Common myeloid progenitor, CD34-positive (primary cell): ENCODE measurements around the gene RNF20.
"Not testable (repeated sequence)": the region's sequence is repeated elsewhere in the genome, so short reads cannot be mapped to it uniquely, and the experiment has no call there.

Experiments
- CTCF ChIA-PET: fragments of 350-600 bp; sonication (Branson Sonifier 250); formaldehyde crosslinking; loops from one replicate; lab custom pipeline; 2021; ENCODE audit warnings: antibody characterized with exemption; lab: Charles Lee
- POLR2A ChIA-PET: fragments of 350-600 bp; sonication (Branson Sonifier 250); formaldehyde crosslinking; loops from one replicate; lab custom pipeline; 2021; ENCODE audit warnings: antibody characterized with exemption; lab: Charles Lee
- DNase-seq, 3 donors: peaks; one replicate each; pipeline versions ENCODE4 v3.0.0 to v3.0.0-alpha.2; 2013
- H3K27ac ChIP-seq, 2 experiments: 1 replicate in 1 of 2; 2 replicates in 1 of 2; pipeline ENCODE4 v1.7.0; 2013; ENCODE audit warnings: inconsistent platforms in 2 of 2, low read length in 2 of 2, mild to moderate bottlenecking in 2 of 2, low read depth in 1 of 2, moderate library complexity in 1 of 2; ENCODE audit not compliant: severe bottlenecking in 2 of 2, insufficient read depth in 1 of 2, poor library complexity in 1 of 2
- H3K27me3 ChIP-seq, 5 experiments: replicated peaks in 2 of 5; 1 replicate in 3 of 5; 2 replicates in 2 of 5; pipeline versions ENCODE4 v1.6.1 to v1.7.0; 2013; ENCODE audit warnings: low read length in 4 of 5, mild to moderate bottlenecking in 2 of 5, moderate library complexity in 2 of 5, inconsistent platforms in 1 of 5; ENCODE audit not compliant: insufficient read depth in 5 of 5, control insufficient read depth in 4 of 5
- H3K36me3 ChIP-seq, 4 experiments: 1 replicate in 2 of 4; 2 replicates in 2 of 4; pipeline versions ENCODE4 v1.6.1 to v1.7.0; 2013; ENCODE audit warnings: low read length in 3 of 4, control low read depth in 1 of 4, mild to moderate bottlenecking in 1 of 4; ENCODE audit not compliant: control insufficient read depth in 4 of 4, insufficient read depth in 4 of 4
- H3K4me1 ChIP-seq, 4 experiments: 1 replicate in 3 of 4; 2 replicates in 1 of 4; pipeline versions ENCODE4 v1.6.1 to v1.7.1; 2013; ENCODE audit warnings: low read length in 3 of 4, mild to moderate bottlenecking in 3 of 4, control low read depth in 1 of 4, inconsistent platforms in 1 of 4, moderate library complexity in 1 of 4; ENCODE audit not compliant: control insufficient read depth in 4 of 4, insufficient read depth in 4 of 4; ENCODE audit errors: control extremely low read depth in 1 of 4
- H3K4me3 ChIP-seq, 7 experiments: 1 replicate in 4 of 7; 2 replicates in 3 of 7; pipeline versions ENCODE4 v1.5.1 to v1.7.0; 2013; ENCODE audit warnings: mild to moderate bottlenecking in 7 of 7, low read length in 6 of 7, moderate library complexity in 6 of 7, inconsistent platforms in 2 of 7, low read depth in 2 of 7, control low read depth in 1 of 7; ENCODE audit not compliant: insufficient read depth in 4 of 7, control insufficient read depth in 1 of 7; ENCODE audit errors: extremely low read depth in 1 of 7
- H3K9me3 ChIP-seq, 5 experiments: 1 replicate in 4 of 5; 2 replicates in 1 of 5; pipeline versions ENCODE4 v1.6.1 to v1.7.1; 2013; ENCODE audit warnings: low read length in 4 of 5, mild to moderate bottlenecking in 2 of 5, inconsistent platforms in 1 of 5, low read depth in 1 of 5, moderate library complexity in 1 of 5; ENCODE audit not compliant: control insufficient read depth in 4 of 5, insufficient read depth in 2 of 5; ENCODE audit errors: control extremely low read depth in 1 of 5
- WGBS: methylation state at CpG from one replicate; pipeline ENCODE4 v1.1.5; 2013; ENCODE audit not compliant: insufficient coverage; 5-methylcytosine and 5-hydroxymethylcytosine counted together

The RNF20 gene

GRCh38 chr9:101582553-101582952, 48.9 kb downstream of the RNF20 start:
- no peak for DNase-seq
- no peaks in the 10 kb centered on the region for H3K36me3 ChIP-seq
- no peak overlapping the region for H3K27ac ChIP-seq
- no CpG with 5 or more reads among the region's 1 CpG for WGBS
- H3K27me3 ChIP-seq, result no peaks in the 10 kb centered on the region
- CTCF ChIA-PET, result no interaction called here
- H3K4me1 ChIP-seq, result no peaks in the 10 kb centered on the region
- H3K9me3 ChIP-seq, result no peaks in the 10 kb centered on the region
- H3K4me3 ChIP-seq, result no peak overlapping the region
- POLR2A ChIA-PET, result no interaction called here

- Histone ChIP-seq H3K4me1 (no peaks in the 10 kb centered on the region), H3K4me3 (no peak overlapping the region), H3K9me3 (no peaks in the 10 kb centered on the region), H3K27ac (no peak overlapping the region), H3K27me3 (no peaks in the 10 kb centered on the region), H3K36me3 (no peaks in the 10 kb centered on the region)
- DNase-seq, result peak in 1 of 3 donors; percentile 5
- ChIA-PET CTCF (no interaction called here), POLR2A (no interaction called here)
- WGBS, result 77% methylated on average over 3 of the region's 3 CpGs
Observed at GRCh38 chr9:101585740-101586139, 52.1 kb downstream of the RNF20 start.

GRCh38 chr9:101586651-101587050, 53.0 kb downstream of the RNF20 start:
- no peaks in the 10 kb centered on the region for H3K9me3 ChIP-seq
- H3K27ac ChIP-seq, result no peak overlapping the region
- 81% methylated on average over 4 of the region's 5 CpGs for WGBS
- no peaks in the 10 kb centered on the region for H3K36me3 ChIP-seq
- H3K27me3 ChIP-seq, result no peaks in the 10 kb centered on the region
- no peak for DNase-seq
- no peaks in the 10 kb centered on the region for H3K4me1 ChIP-seq
- CTCF ChIA-PET, result interaction anchor here (0.6 kb wide), 1 partner anchor 992 kb away, joined by 3 read pairs; no protein-coding TSS in a partner anchor
- no peak overlapping the region for H3K4me3 ChIP-seq
- POLR2A ChIA-PET, result no interaction called here

GRCh38 chr9:101587332-101588043, 53.8 kb downstream of the RNF20 start:
- Histone ChIP-seq H3K27ac (no peak overlapping the region), H3K4me3 (no peak overlapping the region), H3K36me3 (no peaks in the 10 kb centered on the region), H3K4me1 (no peaks in the 10 kb centered on the region), H3K9me3 (no peaks in the 10 kb centered on the region), H3K27me3 (no peaks in the 10 kb centered on the region)
- 90% methylated on average over 2 of the region's 4 CpGs for WGBS
- POLR2A ChIA-PET, result no interaction called here
- no peak for DNase-seq
- CTCF ChIA-PET, result interaction anchor here (0.7 kb wide), 1 partner anchor 36 kb away, joined by 3 read pairs; no protein-coding TSS in a partner anchor

- DNase-seq, H3K9me3 ChIP-seq, H3K4me3 ChIP-seq, CTCF ChIA-PET, H3K27me3 ChIP-seq, H3K4me1 ChIP-seq, H3K27ac ChIP-seq, H3K36me3 ChIP-seq, POLR2A ChIA-PET: not testable (repeated sequence)
- 100% methylated on average over 2 of the region's 6 CpGs for WGBS
Observed at GRCh38 chr9:101590074-101590473, 56.4 kb downstream of the RNF20 start.

- WGBS, result 96% methylated on average over 3 of the region's 3 CpGs
- no peak overlapping the region for H3K27ac ChIP-seq
- no peaks in the 10 kb centered on the region for H3K9me3 ChIP-seq
- H3K4me1 ChIP-seq, result no peaks in the 10 kb centered on the region
- no peaks in the 10 kb centered on the region for H3K36me3 ChIP-seq
- H3K4me3 ChIP-seq, result no peak overlapping the region
- DNase-seq, result no peak
- ChIA-PET POLR2A (no interaction called here), CTCF (no interaction called here)
- no peaks in the 10 kb centered on the region for H3K27me3 ChIP-seq
Observed at GRCh38 chr9:101590901-101591300, 57.2 kb downstream of the RNF20 start.

- no peaks in the 10 kb centered on the region for H3K4me1 ChIP-seq
- no peaks in the 10 kb centered on the region for H3K9me3 ChIP-seq
- H3K27me3 ChIP-seq, result no peaks in the 10 kb centered on the region
- ChIA-PET CTCF (interaction anchor here (1.2 to 1.4 kb wide), 2 partner anchors 9 to 17 kb away, joined by 3 to 4 read pairs; no protein-coding TSS in a partner anchor), POLR2A (no interaction called here)
- no peak overlapping the region for H3K27ac ChIP-seq
- no peak overlapping the region for H3K4me3 ChIP-seq
- DNase-seq, result no peak
- H3K36me3 ChIP-seq, result no peaks in the 10 kb centered on the region
Observed at GRCh38 chr9:101591787-101592446, 58.3 kb downstream of the RNF20 start.
